SK-N-SH treated with all-trans-retinoic acid at 6 μM for 48 hours (cell line): ENCODE results near the gene MTPN.

Experiments
- CSDC2 ChIP-seq: fragments of 250-450 bp; sonication (Bioruptor Pico); IDR thresholded peaks from 2 replicates; pipeline ENCODE4 v1.5.0; 2020; ENCODE audit warnings: mild to moderate bottlenecking, moderate library complexity
- ESRRG ChIP-seq: fragments of 250-450 bp; sonication (Bioruptor Pico); IDR thresholded peaks from 2 replicates; pipeline ENCODE4 v1.6.1; 2021; ENCODE audit warnings: mild to moderate bottlenecking
- GLIS3 ChIP-seq: fragments of 250-450 bp; sonication (Bioruptor Pico); IDR thresholded peaks from 2 replicates; pipeline ENCODE4 v1.5.0; 2020; ENCODE audit warnings: mild to moderate bottlenecking, moderate library complexity
- ISL1 ChIP-seq: fragments of 250-450 bp; sonication (Bioruptor Pico); IDR thresholded peaks from 2 replicates; pipeline ENCODE4 v2.1.2; 2022; ENCODE audit warnings: mild to moderate bottlenecking, moderate library complexity
- PATZ1 ChIP-seq: fragments of 250-450 bp; sonication (Bioruptor Pico); IDR thresholded peaks from 2 replicates; pipeline ENCODE4 v1.8.0; 2020; ENCODE audit warnings: mild to moderate bottlenecking, moderate library complexity, borderline replicate concordance
- PPARA ChIP-seq: fragments of 250-450 bp; sonication (Bioruptor Pico); IDR thresholded peaks from 2 replicates; pipeline ENCODE4 v1.5.0; 2020; ENCODE audit warnings: mild to moderate bottlenecking, borderline replicate concordance
- RARB ChIP-seq: fragments of 250-450 bp; sonication (Bioruptor Pico); IDR thresholded peaks from 2 replicates; pipeline ENCODE4 v1.8.0; 2021; ENCODE audit warnings: mild to moderate bottlenecking, moderate library complexity
- SNAI2 ChIP-seq: fragments of 250-450 bp; sonication (Bioruptor Pico); IDR thresholded peaks from 2 replicates; pipeline ENCODE4 v1.5.0; 2020; ENCODE audit warnings: mild to moderate bottlenecking, moderate library complexity
- TSHZ2 ChIP-seq: fragments of 250-450 bp; sonication (Bioruptor Pico); IDR thresholded peaks from 2 replicates; pipeline ENCODE4 v1.5.0; 2020; ENCODE audit warnings: mild to moderate bottlenecking, moderate library complexity
- ZC3H10 ChIP-seq: fragments of 250-450 bp; sonication (Bioruptor Pico); IDR thresholded peaks from 2 replicates; pipeline ENCODE4 v1.5.1; 2021; ENCODE audit warnings: mild to moderate bottlenecking, moderate library complexity
- ZFP3 ChIP-seq: fragments of 250-450 bp; sonication (Bioruptor Pico); IDR thresholded peaks from 2 replicates; pipeline ENCODE4 v1.5.0; 2020; ENCODE audit warnings: mild to moderate bottlenecking, moderate library complexity
- ZNF565 ChIP-seq: fragments of 450-650 bp; formaldehyde crosslinking; conservative IDR thresholded peaks from 2 replicates; pipeline ENCODE4 v1.5.0; 2020; ENCODE audit warnings: low read depth, mild to moderate bottlenecking, moderate library complexity

GRCh38 chr7:135910393-135911036 lies 66.6 kb downstream of the MTPN start:
- TF ChIP-seq ZC3H10 (CRISPR knock-in tag): no peak
- TF ChIP-seq RARB (CRISPR knock-in tag): no peak
- no peak for TF ChIP-seq PATZ1 (CRISPR knock-in tag)
- TF ChIP-seq GLIS3: no peak
- TF ChIP-seq TSHZ2 (CRISPR knock-in tag): no peak
- no peak for TF ChIP-seq ZNF565 (CRISPR knock-in tag)
- TF ChIP-seq PPARA (CRISPR knock-in tag): no peak
- TF ChIP-seq CSDC2: no peak
- TF ChIP-seq ESRRG (CRISPR knock-in tag): no peak
- TF ChIP-seq ZFP3 (CRISPR knock-in tag): no peak
- no peak for TF ChIP-seq ISL1
- TF ChIP-seq SNAI2 (CRISPR knock-in tag): no peak
